ENCODE results near the gene BMP8A. TPM values are rescaled to one million over a fixed set of nuclear protein-coding genes. Genes with fewer than 3 reads are reported as not detected.
A peak's percentile ranks its signal among the peaks of the same experiment; 100 is the strongest.
"Not testable (repeated sequence)": the region's sequence is repeated elsewhere in the genome, so short reads cannot be mapped to it uniquely, and the experiment has no call there.

The BMP8A gene
- total RNA-seq, 2 experiments from 2014 or later, result not detected

GRCh38 chr1:39488793-39489566 lies 2.5 kb upstream of the BMP8A start:
- ATAC-seq, result no peak
- CTCF ChIA-PET, result interaction anchor here (0.6 to 2.8 kb wide), 3 partner anchors 51 to 390 kb away, joined by 3 to 10 read pairs (median 3); no protein-coding TSS in a partner anchor
- H3K4me1 Mint-ChIP-seq, result peaks cover 6% of the 10 kb centered on the region

DNA sequence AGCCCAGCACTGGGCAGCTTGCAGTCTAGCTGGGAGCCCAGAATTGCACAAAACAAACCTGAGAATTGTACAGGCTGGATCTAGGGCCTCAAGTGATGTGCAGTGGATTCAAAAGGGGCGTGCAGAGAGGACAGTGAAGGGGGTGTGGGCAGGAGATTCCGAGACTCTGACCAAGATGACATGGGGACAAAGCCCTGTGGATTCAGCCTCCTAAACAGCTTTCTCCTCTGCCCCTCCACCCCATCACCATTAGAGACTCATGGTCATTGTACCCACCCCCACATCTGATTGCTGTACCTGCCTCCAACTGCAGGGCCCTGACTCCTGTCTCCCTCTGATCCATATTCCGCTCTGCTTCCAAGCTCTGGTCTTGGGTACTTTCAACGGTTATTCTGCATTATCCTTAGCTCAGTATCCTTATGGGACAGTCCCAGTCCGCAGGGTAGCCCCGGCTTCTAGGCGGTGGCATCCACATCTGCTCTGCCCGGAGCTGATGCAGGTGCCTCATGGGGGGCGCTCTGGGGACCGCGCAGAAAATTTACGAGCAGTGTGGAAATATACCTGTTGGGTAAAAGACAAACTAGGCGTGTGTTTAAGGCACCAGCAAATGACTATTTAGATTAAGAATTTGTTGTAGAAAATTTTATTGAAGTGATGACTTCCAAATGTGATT lies 1.7 kb upstream of the BMP8A start:
- Mint-ChIP-seq H3K36me3 (peaks cover 25% of the 10 kb centered on the region), H3K4me1 (peaks cover 6% of the 10 kb centered on the region), H3K27ac (no peak overlapping the region), H3K4me3 (no peak overlapping the region), H3K27me3 (peaks cover 34% of the 10 kb centered on the region), H3K9me3 (ENCODE audit: low read depth) (no peaks in the 10 kb centered on the region)
- CTCF ChIA-PET, result interaction anchor here (0.6 to 2.8 kb wide), 2 partner anchors 50 to 90 kb away, joined by 3 to 10 read pairs; no protein-coding TSS in a partner anchor
- ATAC-seq (no peak), DNase-seq (no peak)

More at GRCh38 chr1:39488793-39489566, 2.5 kb upstream of the BMP8A start:
- Mint-ChIP-seq H3K27ac (no peak overlapping the region), H3K4me3 (no peak overlapping the region), H3K27me3 (peaks cover 28% of the 10 kb centered on the region), H3K9me3 (ENCODE audit: low read depth) (no peaks in the 10 kb centered on the region), H3K36me3 (peaks cover 27% of the 10 kb centered on the region)
- no peak for DNase-seq

GRCh38 chr1:39490596-39491145 lies 765 bp upstream of the BMP8A start:
- Mint-ChIP-seq H3K27ac (no peak overlapping the region), H3K36me3 (peaks cover 17% of the 10 kb centered on the region), H3K9me3 (ENCODE audit: low read depth) (no peaks in the 10 kb centered on the region), H3K27me3 (peaks cover 34% of the 10 kb centered on the region), H3K4me1 (peaks cover 6% of the 10 kb centered on the region), H3K4me3 (peak overlapping the region; percentile 40)
- no peak for ATAC-seq
- CTCF ChIA-PET, result interaction anchor here (1.3 to 2.8 kb wide), 2 partner anchors 49 to 392 kb away, joined by 4 to 10 read pairs; no protein-coding TSS in a partner anchor
- no peak for DNase-seq

DNA sequence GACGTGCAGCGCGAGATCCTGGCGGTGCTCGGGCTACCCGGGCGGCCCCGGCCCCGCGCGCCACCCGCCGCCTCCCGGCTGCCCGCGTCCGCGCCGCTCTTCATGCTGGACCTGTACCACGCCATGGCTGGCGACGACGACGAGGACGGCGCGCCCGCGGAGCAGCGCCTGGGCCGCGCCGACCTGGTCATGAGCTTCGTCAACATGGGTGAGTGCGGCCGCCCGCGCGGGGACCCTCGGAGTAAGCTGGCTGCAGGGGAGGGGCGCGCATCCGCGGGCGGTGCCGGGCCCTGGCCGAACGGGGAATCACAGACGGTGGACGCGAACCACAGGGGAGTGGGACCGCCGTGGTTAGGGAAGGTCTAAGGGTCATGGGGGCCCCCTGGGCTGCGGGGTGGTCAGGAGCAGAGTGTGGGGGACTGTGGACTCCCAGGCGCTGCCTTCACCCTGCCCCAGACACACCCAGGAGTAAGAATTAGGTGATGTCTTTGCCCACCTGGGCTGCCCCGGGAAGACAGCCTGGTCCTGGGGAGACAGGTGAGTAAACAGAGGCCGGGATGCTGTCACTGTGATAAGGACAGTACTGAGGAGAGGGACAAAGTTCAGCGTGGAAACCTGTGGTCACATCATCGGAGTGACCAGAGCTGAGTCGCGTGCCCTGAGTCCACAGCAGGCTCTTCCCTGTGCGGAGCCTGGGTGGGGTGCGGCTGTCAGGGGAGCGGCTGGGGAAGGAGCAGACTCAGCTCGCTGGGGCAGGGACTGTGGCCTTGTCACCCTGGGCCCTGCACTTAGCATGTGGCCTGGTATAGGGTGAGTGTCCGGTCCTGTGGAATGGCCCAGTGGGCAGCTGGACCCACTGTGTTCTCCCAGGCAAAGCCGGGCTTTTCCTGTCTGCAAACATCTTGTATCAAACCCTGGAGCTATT lies 944 bp downstream of the BMP8A start:
- CTCF ChIA-PET, result interaction anchor here (2.0 kb wide), 1 partner anchor 46 kb away, joined by 5 read pairs; no protein-coding TSS in a partner anchor
- Mint-ChIP-seq H3K27me3 (peaks cover 43% of the 10 kb centered on the region), H3K4me3 (peak overlapping the region; percentile 45)
- not testable (repeated sequence) for H3K27ac Mint-ChIP-seq; DNase-seq; H3K9me3 Mint-ChIP-seq (ENCODE audit: low read depth); H3K36me3 Mint-ChIP-seq; H3K4me1 Mint-ChIP-seq
- ATAC-seq, result peak; percentile 2

- H3K4me3 Mint-ChIP-seq; H3K27ac Mint-ChIP-seq; H3K4me1 Mint-ChIP-seq; H3K36me3 Mint-ChIP-seq; DNase-seq; H3K9me3 Mint-ChIP-seq (ENCODE audit: low read depth); ATAC-seq: not testable (repeated sequence)
- CTCF ChIA-PET, result interaction anchor here (2.0 kb wide), 1 partner anchor 46 kb away, joined by 5 read pairs; no protein-coding TSS in a partner anchor
- H3K27me3 Mint-ChIP-seq, result peaks cover 44% of the 10 kb centered on the region
These were observed 1.8 kb downstream of the BMP8A start for GRCh38 chr1:39493043-39493810.

GRCh38 chr1:39494671-39495410 lies 3.4 kb downstream of the BMP8A start:
- Mint-ChIP-seq H3K27me3 (peaks cover 42% of the 10 kb centered on the region), H3K4me3 (no peak overlapping the region), H3K27ac (no peak overlapping the region), H3K36me3 (no peaks in the 10 kb centered on the region), H3K9me3 (ENCODE audit: low read depth) (no peaks in the 10 kb centered on the region), H3K4me1 (peaks cover 6% of the 10 kb centered on the region)
- CTCF ChIA-PET, result no interaction called here
- no peak for DNase-seq
- ATAC-seq, result no peak

DNA sequence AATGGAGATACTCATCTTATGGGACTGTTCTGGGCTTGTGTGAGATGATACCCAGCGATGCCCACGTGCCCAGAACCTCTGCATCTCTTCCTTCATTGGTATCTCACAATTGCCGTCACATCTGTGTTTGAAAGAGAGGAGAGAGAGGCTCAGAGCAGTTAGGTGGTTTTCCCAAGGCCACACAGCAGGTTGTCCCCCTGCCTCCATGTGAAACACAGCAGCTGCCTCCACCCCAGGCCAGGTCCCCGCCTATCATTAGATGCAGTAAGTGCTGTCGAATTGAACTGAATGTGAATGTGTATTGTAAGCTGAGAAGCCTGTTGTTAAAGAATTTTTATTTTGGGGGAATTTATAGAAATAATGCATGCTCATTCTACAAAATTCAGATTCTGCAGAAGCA lies 5.1 kb downstream of the BMP8A start:
- ATAC-seq; H3K27ac Mint-ChIP-seq; H3K4me1 Mint-ChIP-seq; CTCF ChIA-PET; H3K4me3 Mint-ChIP-seq; H3K36me3 Mint-ChIP-seq; H3K9me3 Mint-ChIP-seq (ENCODE audit: low read depth); DNase-seq: not testable (repeated sequence)
- H3K27me3 Mint-ChIP-seq, result peaks cover 42% of the 10 kb centered on the region

DNA sequence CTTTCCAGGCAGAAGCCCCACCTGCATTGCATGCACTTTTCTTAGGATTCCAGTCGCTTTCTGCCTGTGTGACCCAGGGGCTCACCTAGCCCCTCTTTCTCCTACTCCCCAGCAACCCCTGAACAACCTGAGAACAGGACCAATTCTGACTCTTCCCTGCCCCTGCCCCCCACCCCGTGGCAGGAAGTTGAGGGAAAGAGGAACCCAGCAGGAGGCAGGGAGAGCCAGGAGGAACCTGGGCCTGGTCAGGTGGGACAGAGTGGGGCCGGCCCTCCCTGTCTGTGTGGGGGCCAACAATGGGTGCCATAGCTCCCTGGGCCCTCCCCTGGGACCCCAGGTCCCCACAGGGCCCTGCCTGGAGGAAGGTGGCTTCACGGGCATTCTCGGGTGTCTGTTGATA lies 6.1 kb downstream of the BMP8A start:
- no peaks in the 10 kb centered on the region for H3K9me3 Mint-ChIP-seq (ENCODE audit: low read depth)
- peaks cover 38% of the 10 kb centered on the region for H3K27me3 Mint-ChIP-seq
- ATAC-seq, result no peak
- H3K27ac Mint-ChIP-seq, result no peak overlapping the region
- CTCF ChIA-PET, result no interaction called here
- peaks cover under 1% of the 10 kb centered on the region for H3K4me1 Mint-ChIP-seq
- no peak overlapping the region for H3K4me3 Mint-ChIP-seq
- no peak for DNase-seq
- H3K36me3 Mint-ChIP-seq, result no peaks in the 10 kb centered on the region

GRCh38 chr1:39498096-39498710 lies 6.8 kb downstream of the BMP8A start:
- peaks cover 31% of the 10 kb centered on the region for H3K27me3 Mint-ChIP-seq
- H3K4me1 Mint-ChIP-seq; H3K27ac Mint-ChIP-seq; H3K9me3 Mint-ChIP-seq (ENCODE audit: low read depth); DNase-seq; H3K36me3 Mint-ChIP-seq; CTCF ChIA-PET; H3K4me3 Mint-ChIP-seq; ATAC-seq: not testable (repeated sequence)

DNA sequence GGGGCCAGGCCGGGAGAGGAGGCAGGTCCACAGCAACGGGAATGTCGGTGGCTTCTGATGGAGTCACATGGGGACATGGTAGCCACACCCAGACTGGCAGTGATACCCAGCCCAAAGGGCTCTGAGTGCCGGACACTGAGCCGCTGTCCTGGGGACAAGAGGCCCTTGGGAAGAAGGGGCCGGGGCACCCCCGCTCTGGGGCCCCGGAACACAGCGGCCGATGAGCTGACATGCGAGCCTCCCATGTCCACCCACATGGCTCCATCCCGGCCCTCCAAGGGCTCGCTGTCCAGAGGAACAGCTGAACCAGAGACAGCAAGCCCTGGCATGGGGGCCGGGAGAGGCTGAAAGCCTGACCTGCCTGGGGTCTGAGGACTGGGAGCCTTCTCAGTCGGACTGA lies 7.4 kb downstream of the BMP8A start:
- CTCF ChIA-PET, H3K36me3 Mint-ChIP-seq: not testable (repeated sequence)

DNA sequence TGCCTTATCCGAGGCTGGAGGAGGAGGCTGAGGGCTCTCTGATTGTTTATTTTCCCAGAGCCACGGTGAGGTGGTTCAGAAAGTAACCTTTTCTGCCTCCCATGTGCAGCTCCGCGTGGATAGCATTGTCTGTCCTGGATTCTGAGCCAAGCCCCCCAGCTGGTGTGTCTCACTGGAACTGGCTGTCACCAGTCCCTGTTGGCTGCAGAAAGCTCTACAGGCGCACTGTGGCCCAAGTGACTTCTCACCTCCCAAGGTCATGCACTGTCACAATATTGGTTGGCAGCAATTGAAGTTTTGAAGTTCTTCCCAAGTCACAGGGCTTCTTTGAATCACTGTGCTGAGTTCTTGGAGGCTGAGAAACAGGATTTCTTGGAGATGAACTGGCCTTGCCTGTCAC lies 8.2 kb downstream of the BMP8A start:
- DNase-seq (no peak), ATAC-seq (no peak)
- Mint-ChIP-seq H3K36me3 (no peaks in the 10 kb centered on the region), H3K4me1 (no peaks in the 10 kb centered on the region), H3K4me3 (no peak overlapping the region), H3K27ac (no peak overlapping the region), H3K9me3 (ENCODE audit: low read depth) (no peaks in the 10 kb centered on the region), H3K27me3 (peaks cover 18% of the 10 kb centered on the region)
- CTCF ChIA-PET, result no interaction called here

More for the DNA sequence above, 7.4 kb downstream of the BMP8A start:
- not testable (repeated sequence) for ATAC-seq; H3K27ac Mint-ChIP-seq; DNase-seq; H3K4me1 Mint-ChIP-seq; H3K4me3 Mint-ChIP-seq; H3K9me3 Mint-ChIP-seq (ENCODE audit: low read depth)
- H3K27me3 Mint-ChIP-seq, result peaks cover 25% of the 10 kb centered on the region
